Activated CD4-positive, alpha-beta memory T cell treated with anti-CD3 and anti-CD28 coated beads for 36 hours (primary cell): Measurements from ENCODE around the gene WNT3A. TPM values are rescaled to one million over a fixed set of nuclear protein-coding genes. Genes with fewer than 3 reads are reported as not detected.
"Not testable (repeated sequence)": the region's sequence is repeated elsewhere in the genome, so short reads cannot be mapped to it uniquely, and the experiment has no call there.

Experiments used
- CTCF ChIA-PET: fragments of 350-600 bp; sonication (Branson Sonifier 250); formaldehyde crosslinking; loops from one replicate; lab custom pipeline; 2021; ENCODE audit warnings: antibody characterized with exemption, inconsistent platforms; lab: Charles Lee
- POLR2A ChIA-PET: fragments of 350-600 bp; sonication (Branson Sonifier 250); formaldehyde crosslinking; loops from one replicate; lab custom pipeline; 2021; ENCODE audit warnings: antibody characterized with exemption; lab: Charles Lee
- DNase-seq: peaks from one replicate; pipeline ENCODE4 v3.0.0-alpha.2; 2020
- H3K27ac Mint-ChIP-seq: one replicate; pipeline ENCODE4 v1.8.0; 2021; ENCODE audit warnings: mixed read lengths
- H3K27me3 Mint-ChIP-seq: one replicate; pipeline ENCODE4 v1.8.0; 2021; ENCODE audit warnings: mixed read lengths
- H3K36me3 Mint-ChIP-seq: one replicate; pipeline ENCODE4 v1.8.0; 2021; ENCODE audit warnings: mixed read lengths
- H3K4me1 Mint-ChIP-seq: one replicate; pipeline ENCODE4 v1.8.0; 2021; ENCODE audit warnings: low read depth, mixed read lengths
- H3K4me3 Mint-ChIP-seq: one replicate; pipeline ENCODE4 v1.8.0; 2021; ENCODE audit warnings: mild to moderate bottlenecking, mixed read lengths
- H3K9me3 Mint-ChIP-seq: one replicate; pipeline ENCODE4 v1.8.0; 2021; ENCODE audit warnings: mixed read lengths
- intact Hi-C: fragments of 100-400 bp; cut with micrococcal nuclease; formaldehyde crosslinking; loops from one replicate; pipeline ENCODE4 v1.15.1; 2023
- total RNA-seq, 2 experiments: library from RNA; stranded (reverse); gene quantifications; one replicate each; pipeline ENCODE4 v1.2.3, GENCODE V29; 2021

WNT3A gene
- total RNA-seq, result not detected

GRCh38 chr1:228006786-228007048 is at the start of gene WNT3A:
Gene WNT3A (plus strand): TSS chr1:228006998. CDS start chr1:228007129, 131 bp downstream.
- H3K4me3 Mint-ChIP-seq, result no peak within 1 kb of the TSS
- H3K9me3 Mint-ChIP-seq, result no peaks in the 10 kb centered on the region
- no peak for DNase-seq
- H3K4me1 Mint-ChIP-seq, result peaks cover 13% of the 10 kb centered on the region
- no peak within 1 kb of the TSS for H3K27ac Mint-ChIP-seq
- H3K36me3 Mint-ChIP-seq, result no peaks in the 10 kb centered on the region
- intact Hi-C loops, result no loop called here
- peaks cover 58% of the 10 kb centered on the region for H3K27me3 Mint-ChIP-seq
- ChIA-PET CTCF (interaction anchor here (1.4 kb wide), 1 partner anchor 10 kb away, joined by 3 read pairs; no protein-coding TSS in a partner anchor), POLR2A (no interaction called here)

DNA sequence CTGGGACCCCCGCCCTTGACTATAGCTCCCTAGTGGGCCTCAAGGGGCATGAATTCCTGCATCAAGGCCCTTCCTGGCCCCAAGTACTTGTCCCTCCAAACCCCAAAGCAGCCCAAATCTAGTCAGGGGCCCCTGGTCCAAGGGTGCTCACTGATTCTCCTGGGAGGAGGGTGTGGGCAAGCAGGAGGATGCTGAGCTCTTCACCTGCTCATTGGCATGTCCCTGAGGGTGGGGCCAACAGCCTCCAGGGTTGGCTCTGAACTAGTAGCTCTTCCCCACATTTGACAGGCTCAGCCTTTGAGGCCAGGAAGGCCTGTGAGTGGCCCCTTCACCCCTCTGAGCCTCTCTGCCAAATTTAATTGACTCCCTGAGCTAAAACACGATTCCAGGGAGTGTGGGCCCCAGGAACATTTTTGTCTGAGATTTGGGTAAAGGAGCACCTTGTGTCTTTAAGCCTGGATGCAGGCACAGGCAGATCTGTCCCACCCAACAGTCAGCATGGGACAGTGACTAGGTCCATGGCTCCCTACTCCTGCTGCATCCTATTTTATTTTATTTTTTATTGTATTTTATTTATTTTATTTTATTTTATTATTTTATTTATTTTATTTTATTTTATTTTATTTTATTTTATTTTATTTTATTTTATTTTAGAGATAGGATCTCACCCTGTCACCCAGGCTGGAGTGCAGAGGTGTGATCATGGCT is 48.0 kb upstream of the WNT3A start:
- H3K36me3 Mint-ChIP-seq, result no peaks in the 10 kb centered on the region
- H3K4me3 Mint-ChIP-seq, result no peak overlapping the region
- no peaks in the 10 kb centered on the region for H3K9me3 Mint-ChIP-seq
- no peak for DNase-seq
- ChIA-PET CTCF (interaction anchor here (1.0 to 1.4 kb wide), 2 partner anchors 197 to 478 kb away, joined by 3 to 4 read pairs; no protein-coding TSS in a partner anchor), POLR2A (no interaction called here)
- no peak overlapping the region for H3K27ac Mint-ChIP-seq
- intact Hi-C loops, result no loop called here
- H3K4me1 Mint-ChIP-seq, result peaks cover 3% of the 10 kb centered on the region
- peaks cover 27% of the 10 kb centered on the region for H3K27me3 Mint-ChIP-seq

GRCh38 chr1:227959325-227959860 is 47.4 kb upstream of the WNT3A start:
- DNase-seq, result no peak

DNA sequence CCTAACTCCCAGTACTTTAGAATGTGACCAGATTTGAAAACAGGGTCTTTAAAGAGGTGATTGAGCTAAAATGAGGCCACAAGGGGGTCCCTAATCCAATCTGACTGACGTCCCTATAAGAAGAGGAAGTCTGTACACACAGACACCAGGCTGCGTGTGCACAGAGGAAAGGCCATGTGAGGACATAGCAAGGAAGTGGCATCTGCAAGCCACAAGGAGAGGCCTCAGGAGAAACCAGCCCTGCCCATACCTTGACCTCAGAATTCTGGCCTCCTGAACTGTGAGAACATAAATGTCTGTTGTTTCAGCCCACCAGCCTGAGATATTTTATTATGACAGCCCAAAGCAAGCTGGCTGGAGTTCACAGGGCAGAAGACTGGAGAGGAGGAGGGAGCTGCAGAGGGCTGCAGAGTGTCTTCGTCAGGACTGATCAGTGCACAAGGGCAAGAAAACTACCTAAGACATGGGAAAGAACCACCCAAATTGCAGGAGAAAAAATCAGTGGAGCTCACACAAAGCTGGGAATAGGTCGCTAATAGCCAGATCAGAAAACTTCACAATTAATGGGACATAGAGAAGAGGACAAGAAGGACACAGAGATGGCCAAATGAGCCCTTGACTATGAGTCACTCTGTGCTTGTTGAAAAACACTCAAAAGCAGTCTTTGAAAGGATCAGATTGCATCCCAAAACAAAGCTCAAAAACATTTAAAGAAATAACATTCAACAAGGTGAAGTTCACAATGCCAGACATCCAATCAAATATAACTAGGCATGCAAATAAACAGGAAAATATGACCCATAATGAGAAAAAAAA is 44.9 kb upstream of the WNT3A start:
- H3K4me1 Mint-ChIP-seq, result no peaks in the 10 kb centered on the region
- CTCF ChIA-PET, result interaction anchor here (0.6 to 1.1 kb wide), 3 partner anchors 9 to 668 kb away, joined by 3 to 5 read pairs (median 3); no protein-coding TSS in a partner anchor
- H3K9me3 Mint-ChIP-seq, result no peaks in the 10 kb centered on the region
- no peak overlapping the region for H3K4me3 Mint-ChIP-seq
- intact Hi-C loops, result no loop called here
- no peak overlapping the region for H3K27ac Mint-ChIP-seq
- H3K27me3 Mint-ChIP-seq, result peaks cover 19% of the 10 kb centered on the region
- POLR2A ChIA-PET, result interaction anchor here (0.6 kb wide), 1 partner anchor 430 kb away, joined by 3 read pairs; no protein-coding TSS in a partner anchor
- H3K36me3 Mint-ChIP-seq, result no peaks in the 10 kb centered on the region
- no peak for DNase-seq

More at GRCh38 chr1:227959325-227959860, 47.4 kb upstream of the WNT3A start:
- Mint-ChIP-seq H3K36me3 (no peaks in the 10 kb centered on the region), H3K27ac (no peak overlapping the region), H3K27me3 (peaks cover 24% of the 10 kb centered on the region), H3K4me1 (no peaks in the 10 kb centered on the region), H3K4me3 (no peak overlapping the region), H3K9me3 (no peaks in the 10 kb centered on the region)
- intact Hi-C loops, result no loop called here
- POLR2A ChIA-PET, result no interaction called here
- CTCF ChIA-PET, result interaction anchor here (1.0 to 1.4 kb wide), 2 partner anchors 197 to 479 kb away, joined by 3 to 4 read pairs; no protein-coding TSS in a partner anchor

DNA sequence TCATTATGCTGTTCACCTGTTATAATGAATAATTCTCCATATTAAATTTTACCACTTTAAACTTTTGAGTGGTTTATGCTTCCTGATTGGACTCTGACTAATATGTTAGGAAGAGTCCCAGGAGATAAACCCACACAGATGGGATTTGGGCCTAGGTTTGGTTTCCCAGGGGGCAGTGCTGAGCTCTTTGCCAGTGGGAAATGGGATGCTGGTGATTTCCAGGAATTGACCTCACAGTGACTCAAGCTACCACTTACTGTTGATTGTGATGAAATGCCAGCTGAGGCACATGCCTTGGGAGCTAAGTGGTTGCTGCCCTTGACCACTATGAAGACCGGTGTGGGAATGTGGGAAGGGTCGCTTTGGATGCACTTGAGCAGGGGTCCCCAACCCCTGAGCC is 40.1 kb upstream of the WNT3A start:
- intact Hi-C loops, H3K36me3 Mint-ChIP-seq, H3K27me3 Mint-ChIP-seq, H3K4me3 Mint-ChIP-seq, CTCF ChIA-PET, H3K9me3 Mint-ChIP-seq, H3K4me1 Mint-ChIP-seq, H3K27ac Mint-ChIP-seq, DNase-seq, POLR2A ChIA-PET: not testable (repeated sequence)

- CTCF ChIA-PET, H3K27me3 Mint-ChIP-seq, POLR2A ChIA-PET: not testable (repeated sequence)
Measured at GRCh38 chr1:227967815-227968214, 39.0 kb upstream of the WNT3A start.

GRCh38 chr1:227970076-227970995 is 36.5 kb upstream of the WNT3A start:
- H3K4me1 Mint-ChIP-seq, CTCF ChIA-PET, H3K4me3 Mint-ChIP-seq, H3K27me3 Mint-ChIP-seq, DNase-seq, H3K27ac Mint-ChIP-seq, POLR2A ChIA-PET, H3K9me3 Mint-ChIP-seq, intact Hi-C loops, H3K36me3 Mint-ChIP-seq: not testable (repeated sequence)

More at GRCh38 chr1:227967815-227968214, 39.0 kb upstream of the WNT3A start:
- H3K9me3 Mint-ChIP-seq, H3K4me1 Mint-ChIP-seq, H3K4me3 Mint-ChIP-seq, H3K36me3 Mint-ChIP-seq, DNase-seq, H3K27ac Mint-ChIP-seq, intact Hi-C loops: not testable (repeated sequence)

DNA sequence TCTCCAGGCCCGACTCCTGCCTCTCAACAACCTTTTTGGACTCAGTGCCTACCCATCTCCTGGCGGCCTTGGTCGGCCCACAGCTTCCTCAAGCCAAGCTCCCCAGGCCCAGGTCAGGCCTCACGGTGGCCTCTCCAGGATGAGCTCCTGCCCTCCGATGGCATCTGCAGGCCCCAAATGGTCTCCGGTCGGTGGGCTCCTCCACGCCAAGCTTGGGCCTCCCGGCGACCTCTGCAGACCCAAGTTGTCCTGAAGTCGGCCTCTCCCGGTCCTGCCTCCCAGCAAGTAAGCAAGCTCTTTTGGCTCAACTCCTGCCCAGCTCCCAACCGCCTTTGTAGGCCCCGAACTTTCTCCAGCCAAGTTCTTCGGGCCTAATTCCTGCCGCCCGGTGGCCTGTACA is 35.6 kb upstream of the WNT3A start:
- H3K4me1 Mint-ChIP-seq, H3K27ac Mint-ChIP-seq, POLR2A ChIA-PET, DNase-seq, intact Hi-C loops, H3K9me3 Mint-ChIP-seq, H3K27me3 Mint-ChIP-seq, CTCF ChIA-PET, H3K4me3 Mint-ChIP-seq, H3K36me3 Mint-ChIP-seq: not testable (repeated sequence)

DNA sequence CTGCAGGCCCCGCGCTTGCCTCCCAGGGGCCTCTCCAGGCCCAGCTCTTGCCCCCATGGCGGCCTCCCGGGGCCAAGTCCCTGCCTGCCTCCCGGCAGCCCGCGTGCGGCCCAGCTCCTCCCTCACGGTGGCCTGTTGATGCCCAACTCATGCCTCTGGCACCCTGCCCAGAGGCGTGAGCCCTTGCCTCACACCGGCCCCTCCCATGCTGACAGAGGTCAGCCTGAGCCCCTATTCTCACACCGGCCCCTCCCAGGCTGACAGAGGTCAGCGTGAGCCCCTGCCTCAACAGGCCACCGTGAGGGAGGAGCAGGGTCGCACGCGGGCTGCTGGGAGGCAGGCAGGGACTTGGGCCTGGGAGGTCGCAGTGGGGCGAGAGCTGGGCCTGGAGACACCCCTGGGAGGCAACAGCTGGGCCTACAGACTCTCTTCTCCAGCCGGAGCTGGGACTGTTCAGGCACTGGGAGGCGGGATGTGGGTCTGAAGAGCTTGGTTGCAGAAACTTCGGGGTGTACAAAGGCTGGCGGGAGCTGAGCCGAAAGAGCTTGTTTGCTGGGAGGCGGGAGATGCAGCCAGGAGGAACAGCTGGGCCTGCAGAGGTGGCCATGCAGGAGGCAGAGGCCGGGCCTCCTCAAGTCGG is 35.0 kb upstream of the WNT3A start:
- POLR2A ChIA-PET, result not testable (repeated sequence)

GRCh38 chr1:227972283-227972679 is 34.5 kb upstream of the WNT3A start:
- H3K27ac Mint-ChIP-seq, POLR2A ChIA-PET, intact Hi-C loops, DNase-seq, H3K36me3 Mint-ChIP-seq, H3K9me3 Mint-ChIP-seq, H3K4me1 Mint-ChIP-seq, H3K27me3 Mint-ChIP-seq, H3K4me3 Mint-ChIP-seq: not testable (repeated sequence)
- CTCF ChIA-PET, result interaction anchor here (1.3 kb wide), 1 partner anchor 19 kb away, joined by 4 read pairs; no protein-coding TSS in a partner anchor

More for the DNA sequence above, 35.0 kb upstream of the WNT3A start:
- CTCF ChIA-PET, result interaction anchor here (1.3 kb wide), 1 partner anchor 18 kb away, joined by 4 read pairs; no protein-coding TSS in a partner anchor
- H3K27ac Mint-ChIP-seq, H3K4me3 Mint-ChIP-seq, intact Hi-C loops, DNase-seq, H3K36me3 Mint-ChIP-seq, H3K9me3 Mint-ChIP-seq, H3K4me1 Mint-ChIP-seq, H3K27me3 Mint-ChIP-seq: not testable (repeated sequence)

- H3K27ac Mint-ChIP-seq, DNase-seq, H3K4me1 Mint-ChIP-seq, H3K27me3 Mint-ChIP-seq, POLR2A ChIA-PET, H3K9me3 Mint-ChIP-seq, H3K36me3 Mint-ChIP-seq, H3K4me3 Mint-ChIP-seq, intact Hi-C loops: not testable (repeated sequence)
- CTCF ChIA-PET, result interaction anchor here (1.3 kb wide), 1 partner anchor 19 kb away, joined by 4 read pairs; no protein-coding TSS in a partner anchor
Measured at GRCh38 chr1:227972843-227973374, 33.9 kb upstream of the WNT3A start.
